Motor neuron (in vitro differentiated cells): ENCODE data around the gene GFPT2. TPM values are rescaled to one million over a fixed set of nuclear protein-coding genes. Genes with fewer than 3 reads are reported as not detected.
A peak's percentile ranks its signal among the peaks of the same experiment; 100 is the strongest.
"Not testable (repeated sequence)": the region's sequence is repeated elsewhere in the genome, so short reads cannot be mapped to it uniquely, and the experiment has no call there.

ENCODE experiments used
- ATAC-seq, 8 experiments: fragments of 200-7000 bp; cut with Tn5 transposase; replicated peaks in 6 of 8; 2 replicates each; pipeline ENCODE4 v1.8.0; 2021; ENCODE audit warnings: mild to moderate bottlenecking in 8 of 8, moderate library complexity in 8 of 8
- H3K27ac ChIP-seq, 2 donors: fragments of 250-450 bp; sonication (Bioruptor Pico); 2 replicates each; pipeline ENCODE4 v1.9.0; 2021; ENCODE audit warnings: antibody characterized with exemption in 2 of 2, mild to moderate bottlenecking in 2 of 2, moderate library complexity in 1 of 2
- H3K4me1 ChIP-seq, 2 donors: fragments of 250-450 bp; sonication (Bioruptor Pico); replicated peaks in 1 of 2; 2 replicates each; pipeline ENCODE4 v1.6.1; 2021; ENCODE audit warnings: antibody characterized with exemption in 2 of 2, mild to moderate bottlenecking in 2 of 2, moderate library complexity in 1 of 2
- H3K4me3 ChIP-seq, 5 donors: fragments of 250-450 bp; sonication (Bioruptor Pico); 2 replicates each; pipeline ENCODE4 v1.9.0; 2021; ENCODE audit warnings: antibody characterized with exemption in 5 of 5, mild to moderate bottlenecking in 5 of 5, moderate library complexity in 4 of 5
- WGBS, 10 experiments: fragments of 450-650 bp; shearing (Covaris generic); methylation state at CpG; one replicate each; pipeline ENCODE4 v1.0.0; 2022; 5-methylcytosine and 5-hydroxymethylcytosine counted together
- in situ Hi-C, 9 experiments: fragments of 400-800 bp; cut with MboI; loops; one replicate each; pipeline ENCODE4 v1.15.0; 2021; ENCODE audit warnings: low sequenced_read_pairs in 9 of 9, low pct_unique_long_range_greater_than_20kb in 2 of 9; ENCODE audit not compliant: unreplicated experiment in 9 of 9
- total RNA-seq, 8 experiments: library from RNA; unstranded; fragments of 300-600 nt; gene quantifications; 2 replicates each; pipeline versions ENCODE4 v1.2.3 to v1.2.4, GENCODE V29; 2022

GFPT2 gene
- total RNA-seq, 8 experiments from 2014 or later: 3.8 to 140 (median 9.5) TPM

GRCh38 chr5:180301253-180301652, 51.9 kb downstream of the GFPT2 start:
- Histone ChIP-seq H3K4me1 (no peaks in the 10 kb centered on the region), H3K27ac (no peak overlapping the region), H3K4me3 (no peak overlapping the region)
- 53 to 96% (median 86%) methylated on average over 1 to 4 of the region's 4 CpGs; no CpG with 5 or more reads in 2 of the 10 experiments for WGBS, 10 experiments
- ATAC-seq: no peak
- in situ Hi-C loops: loop anchor here in 1 of 9 experiments (25.0 kb wide), 1 partner anchor 161 kb away; no protein-coding TSS in a partner anchor

GRCh38 chr5:180299526-180299925, 53.6 kb downstream of the GFPT2 start:
- WGBS, 10 experiments: 29 to 100% (median 93%) methylated on average over 1 to 2 of the region's 3 CpGs; no CpG with 5 or more reads in 5 of the 10 experiments
- H3K4me1 ChIP-seq: no peaks in the 10 kb centered on the region
- no peak overlapping the region for H3K27ac ChIP-seq
- ATAC-seq: no peak
- H3K4me3 ChIP-seq: no peak overlapping the region
- in situ Hi-C loops: loop anchor here in 2 of 9 experiments (10.0 to 25.0 kb wide), 2 partner anchors 185 to 188 kb away; partner anchors contain the start of gene CNOT6 (in 1 of the 2)

- in situ Hi-C loops: loop anchor here in 2 of 9 experiments (10.0 to 25.0 kb wide), 2 partner anchors 186 to 188 kb away; partner anchors contain the start of gene CNOT6 (in 1 of the 2)
- ATAC-seq, H3K27ac ChIP-seq, H3K4me1 ChIP-seq, H3K4me3 ChIP-seq: not testable (repeated sequence)
- WGBS, 10 experiments: 60 to 96% (median 73%) methylated on average over 1 to 6 of the region's 14 CpGs; no CpG with 5 or more reads in 4 of the 10 experiments
These were observed 54.1 kb downstream of the GFPT2 start for GRCh38 chr5:180299014-180299413.

- peaks cover 4% of the 10 kb centered on the region in 2 donors for H3K4me1 ChIP-seq
- WGBS, 10 experiments: 70 to 100% (median 89%) methylated on average over 1 to 2 of the region's 2 CpGs; no CpG with 5 or more reads in 2 of the 10 experiments
- peak in 2 of 8 experiments; percentile 29 to 38 for ATAC-seq
- H3K27ac ChIP-seq: no peak overlapping the region
- in situ Hi-C loops: loop anchor here in 2 of 9 experiments (10.0 to 25.0 kb wide), 2 partner anchors 187 to 190 kb away; partner anchors contain the start of gene CNOT6 (in 1 of the 2)
- no peak overlapping the region for H3K4me3 ChIP-seq
These were observed 55.4 kb downstream of the GFPT2 start for GRCh38 chr5:180297587-180298282.

GRCh38 chr5:180296771-180297170, 56.4 kb downstream of the GFPT2 start:
- ATAC-seq: no peak
- WGBS, 10 experiments: 40 to 100% (median 100%) methylated on average over 1 of the region's 7 CpGs; no CpG with 5 or more reads in 7 of the 10 experiments
- in situ Hi-C loops: loop anchor here in 2 of 9 experiments (10.0 to 25.0 kb wide), 2 partner anchors 188 to 191 kb away; partner anchors contain the start of gene CNOT6 (in 1 of the 2)
- Histone ChIP-seq H3K4me3 (no peak overlapping the region), H3K4me1 (peaks cover 4% of the 10 kb centered on the region in 2 donors), H3K27ac (no peak overlapping the region)

GRCh38 chr5:180294913-180295555, 58.1 kb downstream of the GFPT2 start:
- H3K4me3 ChIP-seq: no peak overlapping the region
- peaks cover 4 to 8% of the 10 kb centered on the region in 2 donors for H3K4me1 ChIP-seq
- 66 to 100% (median 75%) methylated on average over 1 to 10 of the region's 10 CpGs; no CpG with 5 or more reads in 3 of the 10 experiments for WGBS, 10 experiments
- no peak overlapping the region for H3K27ac ChIP-seq
- in situ Hi-C loops: loop anchor here in 2 of 9 experiments (10.0 to 25.0 kb wide), 2 partner anchors 190 to 192 kb away; partner anchors contain the start of gene CNOT6 (in 1 of the 2)
- ATAC-seq: no peak

- no peak for ATAC-seq
- Histone ChIP-seq H3K4me3 (no peak overlapping the region), H3K27ac (no peak overlapping the region), H3K4me1 (peaks cover 4 to 8% of the 10 kb centered on the region in 2 donors)
- WGBS, 10 experiments: 80% methylated on average over 1 to 4 of the region's 7 CpGs; no CpG with 5 or more reads in 7 of the 10 experiments
- in situ Hi-C loops: loop anchor here in 2 of 9 experiments (10.0 to 25.0 kb wide), 2 partner anchors 190 to 193 kb away; partner anchors contain the start of gene CNOT6 (in 1 of the 2)
These were observed 58.7 kb downstream of the GFPT2 start for GRCh38 chr5:180294411-180294810.

- in situ Hi-C loops: loop anchor here in 2 of 9 experiments (10.0 to 25.0 kb wide), 2 partner anchors 193 to 195 kb away; partner anchors contain the start of gene CNOT6 (in 1 of the 2)
- peak; percentile 74 to 90 (median 86) for ATAC-seq
- Histone ChIP-seq H3K4me1 (peaks cover 4 to 8% of the 10 kb centered on the region in 2 donors), H3K4me3 (peak within 1 kb of the TSS; percentile 64 to 97 (median 83)), H3K27ac (peak within 1 kb of the TSS; percentile 79 to 88)
- WGBS, 10 experiments: 0% methylated on average over 2 of the region's 122 CpGs; no CpG with 5 or more reads in 9 of the 10 experiments
These were observed 60.9 kb downstream of the GFPT2 start, which contains the start of gene MAPK9 for GRCh38 chr5:180291943-180292831. TSS of gene MAPK9 (minus strand) at chr5:180292083. CDS start at chr5:180280561, 11,522 bp downstream.

GRCh38 chr5:180291234-180291940, 61.7 kb downstream of the GFPT2 start:
- Histone ChIP-seq H3K4me1 (peaks cover 4 to 8% of the 10 kb centered on the region in 2 donors), H3K4me3 (peak overlapping the region; percentile 64 to 97 (median 83)), H3K27ac (peak overlapping the region; percentile 79 to 88)
- in situ Hi-C loops: loop anchor here in 2 of 9 experiments (10.0 to 25.0 kb wide), 2 partner anchors 193 to 196 kb away; partner anchors contain the start of gene CNOT6 (in 1 of the 2)
- WGBS, 10 experiments: 0% methylated on average over 1 of the region's 68 CpGs; no CpG with 5 or more reads in 9 of the 10 experiments
- peak; percentile 34 to 61 (median 55) for ATAC-seq

- Histone ChIP-seq H3K4me3 (peak overlapping the region; percentile 64 to 97 (median 83)), H3K27ac (no peak overlapping the region), H3K4me1 (peaks cover 4 to 8% of the 10 kb centered on the region in 2 donors)
- 12 to 67% (median 47%) methylated on average over 1 to 6 of the region's 13 CpGs for WGBS, 10 experiments
- in situ Hi-C loops: loop anchor here in 2 of 9 experiments (10.0 to 25.0 kb wide), 2 partner anchors 194 to 197 kb away; partner anchors contain the start of gene CNOT6 (in 1 of the 2)
- no peak for ATAC-seq
These were observed 62.4 kb downstream of the GFPT2 start for GRCh38 chr5:180290568-180291233.

- Histone ChIP-seq H3K4me3 (no peak overlapping the region), H3K4me1 (peaks cover 4 to 8% of the 10 kb centered on the region in 2 donors), H3K27ac (no peak overlapping the region)
- WGBS, 10 experiments: 67 to 100% (median 100%) methylated on average over 1 to 4 of the region's 5 CpGs; no CpG with 5 or more reads in 4 of the 10 experiments
- ATAC-seq: no peak
- in situ Hi-C loops: loop anchor here in 2 of 9 experiments (10.0 to 25.0 kb wide), 2 partner anchors 195 to 197 kb away; partner anchors contain the start of gene CNOT6 (in 1 of the 2)
These were observed 63.2 kb downstream of the GFPT2 start for GRCh38 chr5:180289966-180290365.
